ENCODE measurements around the gene ARHGAP26.

- TF ChIP-seq CTCF (IDR thresholded peaks at IDR 0.05) (no peak), POLR2A (IDR thresholded peaks at IDR 0.05) (no peak)
Measured at GRCh38 chr5:143176048-143176447, 405.9 kb downstream of the ARHGAP26 start.
